ENCODE data around the gene PTGER3.

DNA sequence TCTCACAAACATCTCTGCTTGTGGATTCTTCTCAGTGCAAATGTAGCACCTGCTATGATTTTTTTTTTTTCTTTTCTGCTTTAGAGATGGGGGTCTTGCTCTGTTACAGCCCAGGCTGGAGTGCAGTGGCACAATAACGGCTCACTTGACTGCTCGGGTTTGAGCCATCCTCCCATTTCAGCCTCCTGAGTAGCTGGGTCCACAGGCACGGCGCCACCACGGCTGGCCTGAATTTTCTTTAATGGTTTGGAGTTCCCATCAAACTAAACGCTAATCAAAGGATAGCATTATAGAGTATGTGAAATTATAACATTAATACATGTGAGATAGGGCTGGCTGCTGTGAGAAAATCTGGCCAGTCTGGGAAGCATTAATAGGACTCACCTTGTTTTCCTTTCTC is 7.2 kb upstream of the PTGER3 start:
- TF ChIP-seq, protein P1, sequence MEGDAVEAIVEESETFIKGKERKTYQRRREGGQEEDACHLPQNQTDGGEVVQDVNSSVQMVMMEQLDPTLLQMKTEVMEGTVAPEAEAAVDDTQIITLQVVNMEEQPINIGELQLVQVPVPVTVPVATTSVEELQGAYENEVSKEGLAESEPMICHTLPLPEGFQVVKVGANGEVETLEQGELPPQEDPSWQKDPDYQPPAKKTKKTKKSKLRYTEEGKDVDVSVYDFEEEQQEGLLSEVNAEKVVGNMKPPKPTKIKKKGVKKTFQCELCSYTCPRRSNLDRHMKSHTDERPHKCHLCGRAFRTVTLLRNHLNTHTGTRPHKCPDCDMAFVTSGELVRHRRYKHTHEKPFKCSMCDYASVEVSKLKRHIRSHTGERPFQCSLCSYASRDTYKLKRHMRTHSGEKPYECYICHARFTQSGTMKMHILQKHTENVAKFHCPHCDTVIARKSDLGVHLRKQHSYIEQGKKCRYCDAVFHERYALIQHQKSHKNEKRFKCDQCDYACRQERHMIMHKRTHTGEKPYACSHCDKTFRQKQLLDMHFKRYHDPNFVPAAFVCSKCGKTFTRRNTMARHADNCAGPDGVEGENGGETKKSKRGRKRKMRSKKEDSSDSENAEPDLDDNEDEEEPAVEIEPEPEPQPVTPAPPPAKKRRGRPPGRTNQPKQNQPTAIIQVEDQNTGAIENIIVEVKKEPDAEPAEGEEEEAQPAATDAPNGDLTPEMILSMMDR (IDR thresholded peaks at IDR 0.05; ENCODE audit: low read depth, low read length), result no peak
- TF ChIP-seq, protein P2, sequence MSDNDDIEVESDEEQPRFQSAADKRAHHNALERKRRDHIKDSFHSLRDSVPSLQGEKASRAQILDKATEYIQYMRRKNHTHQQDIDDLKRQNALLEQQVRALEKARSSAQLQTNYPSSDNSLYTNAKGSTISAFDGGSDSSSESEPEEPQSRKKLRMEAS (IDR thresholded peaks at IDR 0.05; ENCODE audit: low read depth, low read length), result no peak
- TF ChIP-seq POLR2A (IDR thresholded peaks at IDR 0.05; ENCODE audit: extremely low read depth, insufficient read length), result no peak
